HTERT RPE-1 (cell line): ENCODE results near the gene MBD5.

Experiments used
- in situ Hi-C: fragments of 300-500 bp; cut with MboI; formaldehyde crosslinking; loops from 4 replicates; pipeline ENCODE4 v1.14.3; 2020; ENCODE audit warnings: low sequenced_read_pairs

Gene MBD5

GRCh38 chr2:148108385-148108784 is 87.5 kb downstream of the MBD5 start:
- in situ Hi-C loops, result no loop called here

GRCh38 chr2:148110184-148110583 is 89.3 kb downstream of the MBD5 start:
- in situ Hi-C loops, result no loop called here

DNA sequence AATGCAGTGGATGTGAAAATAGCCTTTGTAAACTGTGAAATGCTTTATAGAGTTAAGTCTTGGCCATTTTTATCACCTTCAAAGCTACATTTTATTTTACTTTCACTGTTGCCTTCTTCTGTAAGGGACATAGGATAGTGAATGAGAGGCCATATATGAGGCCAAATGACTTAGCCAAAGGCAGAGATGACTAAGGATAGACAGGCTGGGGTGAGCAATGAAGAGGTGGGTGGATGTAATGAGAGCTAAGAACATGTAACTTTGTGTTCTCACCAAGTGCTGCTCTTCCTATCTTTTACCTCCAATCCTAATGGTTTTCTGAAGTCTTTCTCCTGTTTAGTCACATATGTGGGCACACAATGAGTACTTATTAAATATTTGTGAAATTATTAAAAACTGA is 101.9 kb downstream of the MBD5 start:
- in situ Hi-C loops, result no loop called here

GRCh38 chr2:148124271-148124670 is 103.4 kb downstream of the MBD5 start:
- in situ Hi-C loops, result no loop called here

DNA sequence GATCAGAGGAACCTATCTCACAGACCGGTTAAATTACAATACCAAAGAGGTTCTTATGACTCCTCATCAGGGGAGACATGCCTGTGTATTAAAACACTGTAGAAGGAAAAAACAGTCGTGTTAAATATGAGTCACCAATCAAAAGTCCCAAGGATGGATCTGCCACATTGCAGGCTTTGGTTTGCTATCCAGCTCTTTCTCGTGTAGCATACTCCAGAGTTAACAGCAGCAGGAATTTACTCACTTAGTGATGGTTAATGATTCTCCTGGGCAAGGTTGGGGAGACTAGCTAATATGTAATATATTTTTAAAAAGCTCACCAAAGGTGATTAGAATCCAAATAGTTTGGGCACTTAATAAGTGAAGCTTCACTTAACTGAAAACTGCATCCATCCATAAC is 109.7 kb downstream of the MBD5 start:
- in situ Hi-C loops, result no loop called here

GRCh38 chr2:148132412-148132811 is 111.5 kb downstream of the MBD5 start:
- in situ Hi-C loops, result no loop called here

DNA sequence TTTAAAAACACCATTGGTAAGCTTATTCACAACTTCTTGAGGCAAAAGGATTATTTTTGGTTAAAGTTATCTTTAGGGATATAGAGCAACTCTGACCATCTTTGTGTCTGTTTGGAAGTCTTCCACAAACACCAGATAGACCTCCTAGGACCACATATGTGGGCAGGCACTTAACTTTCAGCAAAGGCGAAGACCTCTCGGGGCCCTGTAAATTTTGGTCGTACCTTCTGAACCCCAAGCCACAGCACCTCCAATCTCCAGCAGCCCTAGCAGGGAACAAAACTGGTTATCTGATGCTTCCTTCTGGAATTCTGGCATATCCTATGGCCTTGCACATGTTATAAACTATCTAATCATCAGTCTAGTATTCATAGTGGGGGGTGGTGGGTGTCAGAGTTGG is 114.8 kb downstream of the MBD5 start:
- in situ Hi-C loops, result no loop called here

- in situ Hi-C loops, result no loop called here
Measured at GRCh38 chr2:148136441-148136840, 115.5 kb downstream of the MBD5 start.

GRCh38 chr2:148161909-148162435 is 141.1 kb downstream of the MBD5 start:
- in situ Hi-C loops, result no loop called here

DNA sequence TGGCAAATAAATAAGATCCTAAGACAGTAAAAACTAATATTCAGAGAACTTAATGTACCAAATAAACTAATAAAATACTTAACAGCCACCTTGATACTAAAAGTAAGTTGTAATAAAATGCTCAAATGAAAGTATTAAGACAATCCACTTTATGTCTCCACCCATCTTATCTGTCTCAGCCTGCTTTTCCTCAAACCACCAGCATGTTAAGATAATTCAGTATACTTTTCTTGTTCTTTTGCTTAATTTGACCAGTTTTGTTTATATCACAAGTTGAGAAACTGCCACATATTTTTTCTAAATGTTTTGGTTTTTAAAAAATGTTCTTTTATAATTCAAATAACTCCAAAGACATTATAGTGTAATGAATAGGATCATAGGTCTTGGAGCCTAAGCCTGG is 142.0 kb downstream of the MBD5 start:
- in situ Hi-C loops, result no loop called here

- in situ Hi-C loops, result no loop called here
Measured at GRCh38 chr2:148165975-148166374, 145.1 kb downstream of the MBD5 start.

GRCh38 chr2:148167241-148167766 is 146.4 kb downstream of the MBD5 start:
- in situ Hi-C loops, result no loop called here

- in situ Hi-C loops, result no loop called here
Measured at GRCh38 chr2:148167855-148168254, 147.0 kb downstream of the MBD5 start.

DNA sequence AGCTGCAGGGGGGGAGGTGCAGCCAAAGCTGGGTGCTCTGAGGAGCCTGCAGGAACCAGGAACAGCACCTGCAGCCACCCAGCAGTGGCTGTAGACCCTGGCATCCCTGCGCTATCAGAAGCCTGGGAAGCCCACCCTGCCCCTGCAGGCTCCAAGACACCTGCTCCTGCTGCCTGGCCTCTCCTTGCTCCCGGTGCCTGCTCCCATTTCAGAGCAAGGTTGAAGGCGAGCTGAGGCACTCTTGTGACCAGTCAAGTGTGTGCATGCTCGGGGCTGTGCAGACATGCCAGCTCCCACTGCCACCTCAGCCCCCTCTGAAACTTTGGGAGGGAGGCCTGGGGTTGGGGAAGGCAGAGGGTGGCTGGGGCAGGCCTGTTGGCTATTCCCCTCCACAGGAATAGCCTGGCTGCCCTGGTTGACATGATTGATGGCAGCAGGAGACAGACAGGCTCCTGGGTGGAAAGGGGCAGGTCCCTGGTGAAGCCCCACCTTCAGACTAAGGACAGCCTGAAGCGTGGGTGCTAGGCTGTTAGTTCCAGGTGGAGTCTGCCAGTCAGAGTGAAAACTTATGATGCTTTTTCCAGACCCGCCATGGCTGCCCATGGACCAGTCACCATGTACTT is 151.4 kb downstream of the MBD5 start:
- in situ Hi-C loops, result no loop called here

DNA sequence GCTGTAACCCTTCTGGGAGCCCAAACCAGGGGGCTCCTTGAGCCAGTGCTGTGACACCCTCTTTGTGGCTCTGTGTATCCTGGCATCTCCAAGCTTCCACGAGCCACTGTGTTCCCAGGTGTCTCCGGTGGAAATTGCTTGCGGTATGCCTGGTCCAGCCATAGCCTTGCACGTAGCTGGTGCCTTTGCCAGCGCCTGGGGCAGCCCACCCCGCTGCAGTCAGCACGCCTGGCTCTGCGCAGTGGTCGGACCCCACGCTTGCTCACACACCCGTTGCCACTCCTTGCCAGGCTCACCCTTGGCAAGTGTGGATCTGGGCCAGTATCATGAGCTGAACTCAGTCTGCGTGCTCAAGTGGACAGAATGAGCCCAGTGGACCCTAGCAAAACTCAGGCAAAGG is 152.3 kb downstream of the MBD5 start:
- in situ Hi-C loops, result no loop called here

GRCh38 chr2:148177559-148177958 is 156.7 kb downstream of the MBD5 start:
- in situ Hi-C loops, result no loop called here

GRCh38 chr2:148179724-148180123 is 158.8 kb downstream of the MBD5 start:
- in situ Hi-C loops, result no loop called here

GRCh38 chr2:148184976-148185375 is 164.1 kb downstream of the MBD5 start:
- in situ Hi-C loops, result no loop called here

- in situ Hi-C loops, result no loop called here
Measured at GRCh38 chr2:148194882-148195281, 174.0 kb downstream of the MBD5 start.

DNA sequence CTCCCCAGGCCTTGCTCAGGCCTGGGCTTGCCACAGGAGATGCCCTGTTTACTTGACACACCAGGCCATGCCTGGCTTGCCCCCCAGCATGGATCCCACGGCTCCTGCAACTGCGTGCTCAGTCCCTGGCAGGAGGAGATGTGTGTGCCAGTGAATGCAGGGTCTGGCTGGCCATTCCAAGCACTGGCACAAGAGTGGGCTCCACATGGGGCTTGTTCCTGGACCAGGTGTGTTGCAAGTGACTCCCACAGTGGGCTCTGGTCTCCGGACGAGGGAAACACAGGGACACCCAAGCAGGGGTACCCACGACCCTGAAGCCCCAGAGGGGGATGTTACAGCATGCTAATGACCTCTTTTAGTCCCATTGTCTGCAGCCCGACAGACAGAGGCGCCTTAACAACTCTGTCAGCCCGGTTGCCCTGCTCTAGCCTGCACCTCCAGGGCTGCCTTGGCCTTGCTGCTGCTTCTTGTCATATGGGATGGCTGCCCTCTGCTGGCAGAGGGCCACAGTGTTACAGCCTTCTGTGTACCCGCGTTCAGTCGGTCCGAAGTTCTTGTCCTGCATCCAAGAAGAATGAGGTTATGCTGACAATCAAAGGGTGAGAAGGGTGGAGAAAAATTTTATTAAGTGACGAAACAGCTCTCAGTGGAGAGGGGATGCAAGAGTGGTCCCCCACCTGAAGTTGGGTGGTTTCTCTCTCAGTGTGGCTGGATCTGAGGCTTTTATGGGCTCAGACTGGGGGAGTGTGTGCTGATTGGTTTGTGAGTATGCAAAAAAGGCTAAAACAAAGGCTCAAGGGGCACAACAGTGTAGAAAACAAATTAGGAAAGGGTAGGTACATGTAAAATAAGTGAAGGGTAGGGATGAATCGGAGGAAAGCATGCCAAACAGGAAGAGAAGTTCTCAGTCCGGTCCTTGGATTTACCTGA is 180.4 kb downstream of the MBD5 start:
- in situ Hi-C loops, result no loop called here

- in situ Hi-C loops, result no loop called here
Measured at GRCh38 chr2:148202237-148202636, 181.3 kb downstream of the MBD5 start.

- in situ Hi-C loops, result no loop called here
Measured at GRCh38 chr2:148207111-148207510, 186.2 kb downstream of the MBD5 start.
